H54 (cell line): ENCODE measurements around the gene PRKCE.

ENCODE experiments used
- DNase-seq: peaks from one replicate; pipeline ENCODE4 v3.0.0; 2011; ENCODE audit warnings: low spot score, mixed read lengths; ENCODE audit not compliant: insufficient read length
- FAIRE-seq: peaks from 3 replicates; lab custom pipeline; 2011; peaks lifted over from hg19 to GRCh38; lab: Jason Lieb, UNC
- POLR2A ChIP-seq: IDR thresholded peaks from 2 replicates; pipeline ENCODE4 v1.6.1; 2011; ENCODE audit warnings: low read depth, mild to moderate bottlenecking, low read length

Gene PRKCE

DNA sequence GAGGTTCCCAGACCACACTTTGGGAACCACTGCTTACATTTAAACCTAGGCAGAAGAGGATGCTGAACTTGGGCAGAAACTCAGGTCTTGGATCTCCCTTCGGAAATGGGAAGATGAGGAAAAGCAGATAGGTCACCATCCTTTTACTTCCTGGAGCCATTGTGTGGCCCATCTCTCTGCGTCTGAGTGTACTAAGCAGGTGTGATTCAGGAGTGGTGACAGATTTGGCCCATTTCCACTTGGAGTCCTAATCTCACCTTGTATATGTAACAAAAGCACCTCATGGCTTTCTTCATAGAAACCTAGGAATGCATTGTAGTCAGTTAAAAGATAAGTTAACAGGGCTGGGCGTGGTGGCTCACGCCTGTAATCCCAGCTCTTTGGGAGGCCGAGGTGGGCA lies 71.0 kb downstream of the PRKCE start:
- FAIRE-seq: no peak
- TF ChIP-seq POLR2A: no peak

GRCh38 chr2:45723857-45724256 lies 72.4 kb downstream of the PRKCE start:
- no peak for TF ChIP-seq POLR2A
- FAIRE-seq (no peak), DNase-seq (no peak)

More for the DNA sequence above, 71.0 kb downstream of the PRKCE start:
- no peak for DNase-seq

DNA sequence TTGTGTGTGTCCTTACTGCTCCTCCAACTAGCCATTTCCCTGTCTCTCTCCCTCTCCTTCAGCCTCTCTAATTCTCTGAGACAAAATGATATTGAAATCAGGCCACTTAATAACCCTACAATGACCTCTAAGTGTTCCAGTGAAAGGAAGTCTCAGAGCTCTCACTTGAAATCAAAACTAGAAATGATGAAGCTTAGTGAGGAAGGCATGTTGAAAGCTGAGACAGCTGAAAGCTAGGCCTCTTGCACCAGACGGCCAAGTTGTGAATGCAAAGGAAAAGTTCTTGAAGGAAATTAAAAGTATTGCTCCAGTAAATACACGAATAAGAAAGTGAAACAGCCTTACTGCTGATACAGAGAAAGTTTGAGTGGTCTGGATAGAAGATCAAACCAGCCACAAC lies 72.9 kb downstream of the PRKCE start:
- DNase-seq (no peak), FAIRE-seq (no peak)
- TF ChIP-seq POLR2A: no peak

GRCh38 chr2:45725731-45726130 lies 74.3 kb downstream of the PRKCE start:
- DNase-seq (no peak), FAIRE-seq (no peak)
- no peak for TF ChIP-seq POLR2A

- no peak for DNase-seq
- no peak for TF ChIP-seq POLR2A
- no peak for FAIRE-seq
These were observed 74.7 kb downstream of the PRKCE start for GRCh38 chr2:45726188-45726587.

- FAIRE-seq (no peak), DNase-seq (no peak)
- TF ChIP-seq POLR2A: no peak
These were observed 77.0 kb downstream of the PRKCE start for GRCh38 chr2:45728458-45728942.

DNA sequence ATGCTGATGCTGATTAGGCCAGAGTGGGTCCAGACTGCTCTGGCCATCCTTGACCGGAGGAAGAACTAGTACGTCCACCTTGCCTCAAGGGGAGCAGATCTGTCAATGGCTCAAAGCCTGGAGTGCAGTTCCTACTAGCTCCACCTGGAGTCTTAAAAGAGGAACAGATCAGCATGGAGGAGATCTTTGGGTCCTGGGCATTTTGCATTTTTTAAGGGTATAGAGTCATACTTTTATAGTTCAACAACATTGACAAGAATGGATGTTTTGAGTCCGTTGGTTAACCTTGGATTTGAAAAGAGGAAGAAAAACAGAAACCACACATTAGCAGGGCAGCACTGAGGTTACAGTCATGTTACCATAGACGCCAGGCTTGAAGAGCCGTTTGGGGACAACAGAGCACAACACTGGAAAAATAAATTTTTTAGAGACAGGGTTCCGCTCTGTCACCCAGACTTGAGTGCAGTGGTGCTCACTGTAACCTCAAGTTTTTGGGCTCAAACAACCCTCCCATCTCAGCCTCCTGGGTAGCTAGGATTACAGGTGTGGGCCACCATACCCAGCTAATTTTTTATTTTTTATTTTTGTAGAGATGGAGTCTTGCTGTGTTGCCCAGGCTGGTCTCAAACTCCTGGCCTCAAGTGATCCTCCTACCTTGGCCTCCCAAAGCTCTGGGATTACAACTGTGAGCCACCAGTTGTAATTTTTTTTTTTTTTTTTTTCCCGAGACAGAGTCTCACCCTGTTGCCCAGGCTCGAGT lies 78.5 kb downstream of the PRKCE start:
- TF ChIP-seq POLR2A: no peak
- DNase-seq (peak; percentile 57), FAIRE-seq (peak; percentile 50)

GRCh38 chr2:45731141-45731540 lies 79.7 kb downstream of the PRKCE start:
- DNase-seq (no peak), FAIRE-seq (no peak)
- no peak for TF ChIP-seq POLR2A

DNA sequence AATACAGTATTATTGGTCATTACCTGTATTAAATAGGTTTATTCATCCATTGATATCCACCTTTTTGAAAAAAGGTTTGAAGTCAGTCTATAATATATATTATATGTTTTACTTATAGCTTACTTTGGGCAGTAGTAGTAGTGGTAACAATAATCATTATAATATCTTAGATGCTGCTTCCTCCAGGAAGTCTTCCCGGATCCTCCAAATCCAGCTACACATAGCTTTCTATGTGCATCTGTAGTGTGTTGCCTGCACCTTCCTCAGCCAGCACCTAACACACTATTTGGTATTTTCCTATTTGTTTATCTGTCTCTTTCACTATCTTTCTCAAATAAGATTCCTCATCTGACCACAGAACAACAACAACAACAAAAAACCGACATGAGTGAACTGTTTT lies 81.0 kb downstream of the PRKCE start:
- FAIRE-seq (no peak), DNase-seq (no peak)
- no peak for TF ChIP-seq POLR2A

DNA sequence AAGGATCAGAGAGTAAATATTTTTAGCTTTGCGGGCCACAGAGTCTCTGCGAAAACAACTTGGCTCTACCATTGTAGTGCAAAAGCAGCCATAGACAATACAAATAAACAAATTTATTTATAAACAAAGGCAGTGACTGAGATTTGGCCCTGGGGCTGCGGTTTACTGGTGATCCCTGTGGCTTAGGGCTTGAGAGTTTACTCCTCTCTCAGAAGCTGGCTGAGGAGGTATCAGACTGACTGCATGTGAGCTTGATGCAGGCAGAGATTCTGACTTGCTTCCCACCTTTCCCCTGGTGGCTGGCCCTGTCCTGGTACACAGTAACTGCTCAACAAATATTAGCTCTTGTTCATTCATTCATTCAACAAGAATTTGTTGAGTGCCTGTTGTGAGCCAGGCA lies 81.5 kb downstream of the PRKCE start:
- no peak for FAIRE-seq
- TF ChIP-seq POLR2A: no peak
- no peak for DNase-seq

GRCh38 chr2:45734336-45734735 lies 82.9 kb downstream of the PRKCE start:
- FAIRE-seq (no peak), DNase-seq (no peak)

GRCh38 chr2:45734952-45735351 lies 83.5 kb downstream of the PRKCE start:
- FAIRE-seq (no peak), DNase-seq (no peak)
- TF ChIP-seq POLR2A: no peak

More at GRCh38 chr2:45734336-45734735, 82.9 kb downstream of the PRKCE start:
- no peak for TF ChIP-seq POLR2A

DNA sequence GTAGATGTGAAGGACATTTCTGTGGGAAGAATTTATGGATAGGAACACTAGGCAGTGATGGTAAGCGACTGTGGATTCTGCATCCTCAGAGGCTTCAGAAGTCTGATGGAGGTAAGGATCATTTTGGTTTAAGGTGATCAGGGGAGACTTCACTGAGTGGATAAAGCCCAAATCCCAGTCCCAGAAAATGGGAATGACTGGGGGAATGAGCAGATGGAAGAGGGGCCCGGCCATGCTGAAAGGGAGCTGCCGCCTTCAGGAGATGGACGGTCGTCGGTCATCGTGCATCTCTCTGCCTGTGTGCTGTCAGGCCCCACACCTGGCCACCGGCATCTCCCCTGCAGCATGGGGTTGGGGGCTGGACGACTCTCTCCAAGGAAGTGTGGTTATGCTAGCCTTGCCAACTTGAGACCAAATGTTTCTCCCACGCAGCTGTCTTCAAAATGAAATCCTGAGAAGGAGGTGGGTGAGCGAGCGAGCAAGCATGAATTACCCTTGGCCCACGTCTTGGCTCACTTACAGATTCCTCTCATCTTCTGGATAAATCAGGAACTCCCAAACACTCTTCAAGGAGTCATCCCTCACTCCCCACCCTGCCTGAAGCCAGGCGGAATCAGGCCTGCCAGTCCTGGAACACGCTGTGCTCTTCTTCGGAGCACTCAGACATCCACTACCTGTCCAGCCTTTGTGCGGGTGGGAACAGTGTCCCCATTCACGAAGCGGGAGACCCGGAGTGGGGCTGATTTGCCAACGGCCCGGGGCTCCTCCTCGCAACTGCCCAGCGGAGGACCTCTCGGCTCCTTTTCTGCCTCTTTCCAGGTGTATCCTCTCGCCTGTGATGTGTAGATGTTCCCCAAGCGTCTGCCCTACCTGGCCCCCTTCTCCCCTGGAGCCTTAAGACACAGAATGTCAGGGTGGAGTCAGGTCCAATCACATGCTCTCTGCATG lies 85.6 kb downstream of the PRKCE start:
- FAIRE-seq: no peak
- no peak for DNase-seq
- no peak for TF ChIP-seq POLR2A
